H1 (cell line): ENCODE data around the gene ARHGAP6. TPM values are rescaled to one million over a fixed set of nuclear protein-coding genes. Genes with fewer than 3 reads are reported as not detected.

Source experiments
- CTCF ChIA-PET: fragments of 300-600 bp; sonication (Branson Sonifier 250); formaldehyde crosslinking; loops from one replicate; lab custom pipeline; 2021; ENCODE audit not compliant: partially characterized antibody; lab: Charles Lee
- POLR2A ChIA-PET: fragments of 300-600 bp; sonication (Branson Sonifier 250); formaldehyde crosslinking; loops from one replicate; lab custom pipeline; 2021; ENCODE audit warnings: inconsistent platforms; ENCODE audit not compliant: partially characterized antibody; lab: Charles Lee
- DNase-seq, 2 experiments: peaks; one replicate each; pipeline versions ENCODE4 v3.0.0 to v3.0.0-alpha.2; 2010 to 2022; ENCODE audit warnings: low spot score in 2 of 2, low read depth in 1 of 2, mixed read lengths in 1 of 2
- FAIRE-seq: peaks from 2 replicates; lab custom pipeline; 2011; peaks lifted over from hg19 to GRCh38; lab: Jason Lieb, UNC
- H2AFZ ChIP-seq: 2 replicates; pipeline ENCODE4 v1.8.1; 2012; ENCODE audit warnings: low read length, inconsistent platforms
- H2AK5ac ChIP-seq: 2 replicates; pipeline ENCODE4 v1.6.1; 2013; ENCODE audit warnings: low read depth, low read length
- H2BK120ac ChIP-seq: replicated peaks from 2 replicates; pipeline ENCODE3; 2013; ENCODE audit warnings: low read depth, low read length, inconsistent platforms
- H2BK12ac ChIP-seq: 2 replicates; pipeline ENCODE4 v1.6.1; 2013; ENCODE audit warnings: low read depth, low read length
- H2BK15ac ChIP-seq: 2 replicates; pipeline ENCODE4 v1.6.1; 2013; ENCODE audit warnings: low read length
- H2BK20ac ChIP-seq: 2 replicates; pipeline ENCODE4 v1.6.1; 2013; ENCODE audit warnings: low read length
- H2BK5ac ChIP-seq: 2 replicates; pipeline ENCODE4 v1.6.1; 2013; ENCODE audit warnings: low read depth, low read length
- H3K14ac ChIP-seq: 2 replicates; pipeline ENCODE4 v1.6.1; 2013; ENCODE audit warnings: inconsistent platforms; ENCODE audit not compliant: insufficient read length
- H3K18ac ChIP-seq: 2 replicates; pipeline ENCODE4 v1.6.1; 2013; ENCODE audit warnings: low read length; ENCODE audit errors: extremely low read depth
- H3K23ac ChIP-seq: 2 replicates; pipeline ENCODE4 v1.6.1; 2013; ENCODE audit warnings: inconsistent platforms; ENCODE audit not compliant: insufficient read length
- H3K23me2 ChIP-seq: 2 replicates; pipeline ENCODE4 v1.6.1; 2013; ENCODE audit warnings: low read depth, low read length
- H3K27ac ChIP-seq: 2 replicates; pipeline ENCODE4 v1.6.1; 2011; ENCODE audit warnings: low read depth, low read length, inconsistent platforms
- H3K27me3 ChIP-seq, 4 experiments: replicated peaks in 1 of 4; 1 replicate in 1 of 4; 2 replicates in 3 of 4; pipeline versions ENCODE4 v1.6.1 to v1.8.1; 2011 to 2013; ENCODE audit warnings: low read length in 3 of 4, mild to moderate bottlenecking in 3 of 4, inconsistent platforms in 2 of 4, mixed read lengths in 2 of 4, moderate library complexity in 1 of 4; ENCODE audit not compliant: control insufficient read depth in 3 of 4, insufficient read depth in 3 of 4; ENCODE audit errors: extremely low read depth in 1 of 4
- H3K36me3 ChIP-seq, 4 experiments: 2 replicates each; pipeline versions ENCODE4 v1.6.1 to v1.8.1; 2011 to 2013; ENCODE audit warnings: mild to moderate bottlenecking in 4 of 4, low read length in 3 of 4, moderate library complexity in 2 of 4, control low read depth in 1 of 4, inconsistent platforms in 1 of 4; ENCODE audit not compliant: insufficient read depth in 4 of 4, control insufficient read depth in 2 of 4
- H3K4ac ChIP-seq: replicated peaks from 2 replicates; pipeline ENCODE3; 2013; ENCODE audit warnings: low read length, low read depth, mixed read lengths, inconsistent platforms; ENCODE audit not compliant: insufficient read length
- H3K4me1 ChIP-seq, 4 experiments: replicated peaks in 1 of 4; 1 replicate in 1 of 4; 2 replicates in 3 of 4; pipeline versions ENCODE4 v1.6.1 to v1.8.1; 2011 to 2013; ENCODE audit warnings: low read length in 3 of 4, inconsistent platforms in 2 of 4, mixed read lengths in 1 of 4; ENCODE audit not compliant: insufficient read depth in 4 of 4, control insufficient read depth in 3 of 4
- H3K4me2 ChIP-seq, 2 experiments: 2 replicates each; pipeline versions ENCODE4 v1.6.1 to v1.8.1; 2011 to 2013; ENCODE audit warnings: low read depth in 2 of 2, low read length in 2 of 2, control low read depth in 1 of 2, inconsistent platforms in 1 of 2, mild to moderate bottlenecking in 1 of 2; ENCODE audit not compliant: insufficient read depth in 1 of 2
- H3K4me3 ChIP-seq, 4 experiments: fragments of 200-600, 300-600 bp in 1 of 4; sonication (generic), shearing (Covaris generic), sonication (Bioruptor Twin) in 1 of 4; 2 replicates each; pipeline versions ENCODE4 v1.5.1 to v1.8.1; 2011 to 2016; ENCODE audit warnings: low read length in 4 of 4, low read depth in 3 of 4, control low read depth in 2 of 4, inconsistent platforms in 2 of 4, mild to moderate bottlenecking in 2 of 4, mixed read lengths in 1 of 4, moderate library complexity in 1 of 4; ENCODE audit not compliant: insufficient read depth in 2 of 4; ENCODE audit errors: extremely low read depth in 1 of 4
- H3K56ac ChIP-seq: replicated peaks from 2 replicates; pipeline ENCODE3; 2013; ENCODE audit warnings: low read depth, mild to moderate bottlenecking, mixed read lengths, low read length, inconsistent platforms; ENCODE audit not compliant: insufficient read length
- H3K79me1 ChIP-seq: 2 replicates; pipeline ENCODE4 v1.6.1; 2013; ENCODE audit warnings: low read depth, low read length, control low read depth
- H3K79me2 ChIP-seq, 2 experiments: 2 replicates each; pipeline versions ENCODE4 v1.6.1 to v1.8.1; 2012 to 2013; ENCODE audit warnings: low read length in 2 of 2, mild to moderate bottlenecking in 2 of 2, inconsistent platforms in 1 of 2; ENCODE audit not compliant: insufficient read depth in 2 of 2, control insufficient read depth in 1 of 2
- H3K9ac ChIP-seq, 4 experiments: replicated peaks in 1 of 4; 1 replicate in 1 of 4; 2 replicates in 3 of 4; pipeline versions ENCODE4 v1.6.1 to v1.8.1; 2011 to 2013; ENCODE audit warnings: low read depth in 3 of 4, low read length in 3 of 4, control low read depth in 2 of 4, mild to moderate bottlenecking in 2 of 4, moderate library complexity in 2 of 4, inconsistent platforms in 1 of 4; ENCODE audit errors: extremely low read depth in 1 of 4
- H3K9me3 ChIP-seq, 2 experiments: 2 replicates each; pipeline versions ENCODE4 v1.6.1 to v1.8.1; 2012 to 2013; ENCODE audit warnings: mild to moderate bottlenecking in 2 of 2, moderate library complexity in 2 of 2, control low read depth in 1 of 2, inconsistent platforms in 1 of 2, low read depth in 1 of 2, low read length in 1 of 2, mixed read lengths in 1 of 2; ENCODE audit not compliant: insufficient read depth in 2 of 2
- H4K20me1 ChIP-seq, 2 experiments: replicated peaks in 1 of 2; 2 replicates each; pipeline versions ENCODE3 to v1.8.1; 2011 to 2013; ENCODE audit warnings: inconsistent platforms in 2 of 2, low read length in 2 of 2, mild to moderate bottlenecking in 1 of 2; ENCODE audit not compliant: insufficient read depth in 2 of 2, control insufficient read depth in 1 of 2
- H4K5ac ChIP-seq: 2 replicates; pipeline ENCODE4 v1.6.1; 2013; ENCODE audit warnings: low read length, low read depth, mixed read lengths, inconsistent platforms; ENCODE audit not compliant: insufficient read length
- H4K8ac ChIP-seq: 2 replicates; pipeline ENCODE4 v1.8.0; 2013; ENCODE audit warnings: mild to moderate bottlenecking, moderate library complexity, low read length, inconsistent platforms; ENCODE audit not compliant: insufficient read depth; ENCODE audit errors: extremely low read depth
- H4K91ac ChIP-seq: replicated peaks from 2 replicates; pipeline ENCODE3; 2013; ENCODE audit warnings: low read length, mixed read lengths, inconsistent platforms; ENCODE audit not compliant: insufficient read length
- BCL11A ChIP-seq, 2 experiments: IDR thresholded peaks; one replicate each; pipeline ENCODE4 v1.6.1; 2011; ENCODE audit warnings: low read depth in 2 of 2, low read length in 2 of 2, mild to moderate bottlenecking in 2 of 2
- HDAC2 ChIP-seq, 2 experiments: fragments of 300-600 bp in 1 of 2; sonication (generic) in 1 of 2; IDR thresholded peaks; 2 replicates each; pipeline ENCODE4 v1.6.1; 2011 to 2012; ENCODE audit warnings: low read depth in 2 of 2, low read length in 2 of 2, mild to moderate bottlenecking in 2 of 2, moderate library complexity in 2 of 2, borderline replicate concordance in 1 of 2, inconsistent platforms in 1 of 2
- HDAC6 ChIP-seq: IDR thresholded peaks from one replicate; pipeline ENCODE4 v1.7.1; 2012; ENCODE audit warnings: low read depth, mild to moderate bottlenecking, inconsistent platforms, low read length, moderate library complexity
- RBBP5 ChIP-seq: IDR thresholded peaks from 2 replicates; pipeline ENCODE4 v1.7.1; 2012; ENCODE audit warnings: low read depth, mild to moderate bottlenecking, inconsistent platforms, low read length, moderate library complexity, borderline replicate concordance
- RNF2 ChIP-seq: fragments of 200-900, 300-1000 bp; sonication (generic); IDR thresholded peaks from 2 replicates; pipeline ENCODE4 v1.7.1; 2016; ENCODE audit warnings: borderline replicate concordance, low read depth, mild to moderate bottlenecking, antibody characterized with exemption, low read length; ENCODE audit not compliant: poor library complexity, severe bottlenecking; ENCODE audit errors: missing control alignments
- SAP30 ChIP-seq: fragments of 300-600 bp; sonication (generic); IDR thresholded peaks from 2 replicates; pipeline ENCODE4 v1.7.1; 2012; ENCODE audit warnings: low read length, moderate library complexity, mild to moderate bottlenecking, inconsistent platforms; ENCODE audit not compliant: insufficient read depth, insufficient replicate concordance
- SP4 ChIP-seq: IDR thresholded peaks from 2 replicates; pipeline ENCODE4 v1.6.1; 2012; ENCODE audit warnings: low read length, inconsistent platforms
- TAF1 ChIP-seq: IDR thresholded peaks from 2 replicates; pipeline ENCODE4 v1.6.1; 2011; ENCODE audit warnings: mild to moderate bottlenecking, low read depth, low read length
- TEAD4 ChIP-seq: IDR thresholded peaks from 2 replicates; pipeline ENCODE4 v1.6.1; 2012; ENCODE audit warnings: low read depth, low read length, inconsistent platforms, mixed read lengths
- WGBS, 2 experiments: shearing (Covaris generic) in 1 of 2; methylation state at CpG; one replicate each; pipeline versions ENCODE4 v1.1.6 to v1.1.7; 2013 to 2015; ENCODE audit warnings: low lambda C conversion rate in 2 of 2, mixed read lengths in 2 of 2, inconsistent platforms in 1 of 2, low coverage in 1 of 2, missing lambda C conversion rate in 1 of 2; ENCODE audit not compliant: insufficient replicate concordance in 2 of 2, insufficient coverage in 1 of 2, insufficient read length in 1 of 2; ENCODE audit errors: extremely low coverage in 1 of 2, missing lambda C conversion rate in 1 of 2; 5-methylcytosine and 5-hydroxymethylcytosine counted together
- polyA plus RNA-seq, 7 experiments: library from polyadenylated mRNA; depleted of rRNA in 3 of 7; stranded (reverse) in 5 of 7; unstranded in 2 of 7; fragments of >200 nt in 5 of 7; fragments of 200-250 nt in 2 of 7; gene quantifications; 1 replicate in 5 of 7; 2 replicates in 1 of 7; 4 replicates in 1 of 7; pipeline versions ENCODE4 v1.2.1 to v1.2.3, GENCODE V29; 2011 to 2013; ENCODE audit warnings: missing spikeins in 2 of 7, mixed read lengths in 2 of 7
- total RNA-seq: library from RNA; stranded (reverse); fragmentation: NEBNext Ultra II Directional; extraction: Animal tissue kit (Norgen Biotek cat#: 25700); gene quantifications from 2 replicates; pipeline ENCODE4 v1.2.1, GENCODE V29; 2021

The ARHGAP6 gene
- total and polyA plus RNA-seq, 2 of the 8 experiments (the other 6 are each of a cell fraction or from before 2014, with no cell fraction given): 0.35 to 0.82 TPM

DNA sequence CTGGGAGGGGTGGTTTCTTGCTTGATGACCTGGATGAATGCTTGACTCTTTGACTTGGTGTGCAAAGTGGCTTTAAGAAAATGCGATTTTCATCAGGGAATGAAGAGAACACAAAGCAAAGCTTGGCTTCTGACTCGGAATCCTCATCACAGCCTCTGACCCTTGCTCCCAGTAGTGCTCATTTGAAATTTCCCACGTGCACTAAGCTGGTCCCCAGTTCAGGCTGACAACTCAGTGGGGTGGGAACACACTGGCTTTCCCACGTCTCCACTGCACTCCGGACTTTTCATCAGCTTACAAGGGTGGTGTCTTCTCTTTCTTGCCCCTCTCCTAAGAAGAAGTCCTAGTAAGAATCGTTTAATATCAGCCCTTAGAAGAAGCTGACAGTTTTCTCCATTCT, 501.3 kb downstream of the ARHGAP6 start:
- Histone ChIP-seq H3K9me3 (no peaks in the 10 kb centered on the region), H2BK20ac (no peak overlapping the region), H2BK15ac (no peak overlapping the region), H2BK120ac (no peak overlapping the region), H3K4me2 (no peak overlapping the region), H4K8ac (no peak overlapping the region), H3K4ac (no peak overlapping the region), H3K4me1 (no peaks in the 10 kb centered on the region), H2AK5ac (no peak overlapping the region), H3K27me3 (no peaks in the 10 kb centered on the region), H2BK12ac (no peak overlapping the region), H2AFZ (no peak overlapping the region), H3K18ac (no peak overlapping the region), H3K79me1 (no peaks in the 10 kb centered on the region), H3K36me3 (no peaks in the 10 kb centered on the region), H2BK5ac (no peak overlapping the region), H3K4me3 (no peak overlapping the region), H3K23me2 (no peaks in the 10 kb centered on the region), H4K5ac (no peak overlapping the region), H3K56ac (no peak overlapping the region), H3K14ac (no peak overlapping the region), H3K27ac (no peak overlapping the region), H4K20me1 (no peaks in the 10 kb centered on the region), H3K23ac (no peak overlapping the region), H3K9ac (no peak overlapping the region), H3K79me2 (no peaks in the 10 kb centered on the region), H4K91ac (no peak overlapping the region)
- DNase-seq (no peak), FAIRE-seq (no peak)
- TF ChIP-seq HDAC6 (no peak), SP4 (no peak), BCL11A (IDR thresholded peaks at IDR 0.05; ENCODE audit: low read depth in 2 of 2, low read length in 2 of 2) (no peak), SAP30 (no peak), TAF1 (no peak), RNF2 (no peak), TEAD4 (no peak), HDAC2 (IDR thresholded peaks at IDR 0.05; ENCODE audit: borderline replicate concordance in 1 of 2, low read depth in 2 of 2, low read length in 2 of 2) (no peak), RBBP5 (no peak)
- CTCF ChIA-PET: no interaction called here
- 90% methylated on average over 5 of the region's 6 CpGs; no CpG with 5 or more reads in 1 of the 2 experiments for WGBS, 2 experiments
- POLR2A ChIA-PET: no interaction called here
